Spinal cord (tissue), 10 donors: ENCODE results near the gene MAP3K4. TPM values are rescaled to one million over a fixed set of nuclear protein-coding genes. Genes with fewer than 3 reads are reported as not detected.
"Not testable (repeated sequence)": the region's sequence is repeated elsewhere in the genome, so short reads cannot be mapped to it uniquely, and the experiment has no call there.

Experiments used
- DNase-seq, 6 donors: peaks; one replicate each; pipeline versions ENCODE4 v3.0.0 to v3.0.0-alpha.2; 2013 to 2015; ENCODE audit warnings: low spot score in 6 of 6, low read depth in 4 of 6
- H3K27ac ChIP-seq: one replicate; pipeline ENCODE4 v1.5.1; 2013; ENCODE audit warnings: low read depth, low read length, control low read depth
- H3K27me3 ChIP-seq: one replicate; pipeline ENCODE4 v1.6.1; 2013; ENCODE audit warnings: low read length; ENCODE audit not compliant: control insufficient read depth, insufficient read depth
- H3K36me3 ChIP-seq: one replicate; pipeline ENCODE4 v1.6.1; 2013; ENCODE audit warnings: low read length; ENCODE audit not compliant: control insufficient read depth, insufficient read depth
- H3K4me1 ChIP-seq: one replicate; pipeline ENCODE4 v1.6.1; 2013; ENCODE audit warnings: low read length; ENCODE audit not compliant: control insufficient read depth, insufficient read depth
- H3K4me3 ChIP-seq: one replicate; pipeline ENCODE4 v1.5.1; 2013; ENCODE audit warnings: low read depth, low read length, control low read depth
- H3K9me3 ChIP-seq: one replicate; pipeline ENCODE4 v1.6.1; 2013; ENCODE audit warnings: low read length; ENCODE audit not compliant: control insufficient read depth, insufficient read depth
- WGBS: methylation state at CpG from one replicate; pipeline ENCODE4 v1.1.5; 2013; ENCODE audit warnings: missing lambda C conversion rate; ENCODE audit not compliant: insufficient coverage; 5-methylcytosine and 5-hydroxymethylcytosine counted together
- polyA plus RNA-seq, 2 donors: library from polyadenylated mRNA; unstranded; fragments of 120-200 nt; gene quantifications; one replicate each; pipeline ENCODE4 v1.2.1, GENCODE V29; 2013; ENCODE audit not compliant: insufficient read length in 2 of 2
- total RNA-seq, 2 donors: library from RNA; depleted of rRNA in 1 of 2; stranded (reverse); fragments of 120-200 nt in 1 of 2; fragments of >200 nt in 1 of 2; gene quantifications; one replicate each; pipeline versions ENCODE4 v1.2.3 to v1.2.4, GENCODE V29; 2013 to 2014
- donor health status: healthy.

Gene MAP3K4
- total and polyA plus RNA-seq, 4 donors: 32.0 to 48.1 (median 41.6) TPM

GRCh38 chr6:161123319-161123718 is 131.8 kb downstream of the MAP3K4 start:
- H3K36me3 ChIP-seq, DNase-seq, H3K9me3 ChIP-seq, H3K27ac ChIP-seq, H3K4me3 ChIP-seq, H3K27me3 ChIP-seq, H3K4me1 ChIP-seq: not testable (repeated sequence)

- Histone ChIP-seq H3K4me3 (no peak overlapping the region), H3K27ac (no peak overlapping the region), H3K4me1 (no peaks in the 10 kb centered on the region), H3K36me3 (peaks cover 13% of the 10 kb centered on the region), H3K9me3 (no peaks in the 10 kb centered on the region), H3K27me3 (no peaks in the 10 kb centered on the region)
- no peak for DNase-seq
- 100% methylated on average over 1 of the region's 2 CpGs for WGBS
Measured at GRCh38 chr6:161125591-161125990, 134.0 kb downstream of the MAP3K4 start.

GRCh38 chr6:161127071-161127740 is 135.6 kb downstream of the MAP3K4 start:
- H3K27ac ChIP-seq: no peak overlapping the region
- no peaks in the 10 kb centered on the region for H3K4me1 ChIP-seq
- H3K36me3 ChIP-seq: peaks cover 16% of the 10 kb centered on the region
- H3K27me3 ChIP-seq: no peaks in the 10 kb centered on the region
- no peak for DNase-seq
- 97% methylated on average over 5 of the region's 7 CpGs for WGBS
- H3K9me3 ChIP-seq: no peaks in the 10 kb centered on the region
- no peak overlapping the region for H3K4me3 ChIP-seq

GRCh38 chr6:161128230-161128629 is 136.7 kb downstream of the MAP3K4 start:
- Histone ChIP-seq H3K27ac (no peak overlapping the region), H3K27me3 (no peaks in the 10 kb centered on the region), H3K9me3 (no peaks in the 10 kb centered on the region), H3K4me3 (no peak overlapping the region), H3K4me1 (no peaks in the 10 kb centered on the region), H3K36me3 (peaks cover 16% of the 10 kb centered on the region)
- 94% methylated on average over 2 of the region's 2 CpGs for WGBS
- no peak for DNase-seq

- no peaks in the 10 kb centered on the region for H3K4me1 ChIP-seq
- no peaks in the 10 kb centered on the region for H3K27me3 ChIP-seq
- 81% methylated on average over 6 of the region's 12 CpGs for WGBS
- no peak for DNase-seq
- no peak overlapping the region for H3K4me3 ChIP-seq
- H3K27ac ChIP-seq: no peak overlapping the region
- H3K36me3 ChIP-seq: peaks cover 19% of the 10 kb centered on the region
- H3K9me3 ChIP-seq: no peaks in the 10 kb centered on the region
Measured at GRCh38 chr6:161128680-161129196, 137.2 kb downstream of the MAP3K4 start.

GRCh38 chr6:161130541-161130940 is 139.0 kb downstream of the MAP3K4 start:
- no peaks in the 10 kb centered on the region for H3K9me3 ChIP-seq
- no peak overlapping the region for H3K4me3 ChIP-seq
- peaks cover 24% of the 10 kb centered on the region for H3K36me3 ChIP-seq
- H3K27me3 ChIP-seq: no peaks in the 10 kb centered on the region
- H3K27ac ChIP-seq: no peak overlapping the region
- WGBS: 98% methylated on average over 4 of the region's 7 CpGs
- H3K4me1 ChIP-seq: peaks cover 12% of the 10 kb centered on the region
- no peak for DNase-seq

- Histone ChIP-seq H3K27me3 (no peaks in the 10 kb centered on the region), H3K4me1 (peaks cover 17% of the 10 kb centered on the region), H3K36me3 (peaks cover 31% of the 10 kb centered on the region), H3K4me3 (no peak overlapping the region), H3K9me3 (no peaks in the 10 kb centered on the region), H3K27ac (no peak overlapping the region)
- WGBS: 100% methylated on average over 2 of the region's 3 CpGs
- no peak for DNase-seq
Measured at GRCh38 chr6:161130967-161131766, 139.6 kb downstream of the MAP3K4 start.

- no peak for DNase-seq
- Histone ChIP-seq H3K27ac (no peak overlapping the region), H3K36me3 (peaks cover 35% of the 10 kb centered on the region), H3K4me3 (no peak overlapping the region), H3K4me1 (peaks cover 24% of the 10 kb centered on the region), H3K27me3 (no peaks in the 10 kb centered on the region), H3K9me3 (no peaks in the 10 kb centered on the region)
- 97% methylated on average over 11 of the region's 11 CpGs for WGBS
Measured at GRCh38 chr6:161132384-161132783, 140.8 kb downstream of the MAP3K4 start.

GRCh38 chr6:161133963-161134362 is 142.4 kb downstream of the MAP3K4 start:
- Histone ChIP-seq H3K36me3 (peaks cover 49% of the 10 kb centered on the region), H3K27ac (no peak overlapping the region), H3K4me3 (no peak overlapping the region), H3K4me1 (peaks cover 29% of the 10 kb centered on the region), H3K27me3 (no peaks in the 10 kb centered on the region), H3K9me3 (no peaks in the 10 kb centered on the region)
- no peak for DNase-seq
- WGBS: 89% methylated on average over 4 of the region's 9 CpGs
